M059J (cell line): ENCODE measurements around the gene CENPVL1. TPM values are rescaled to one million over a fixed set of nuclear protein-coding genes. Genes with fewer than 3 reads are reported as not detected.

Experiments used
- total RNA-seq: library from RNA; depleted of rRNA; stranded (reverse); fragments of >200 nt; shearing (Covaris generic); gene quantifications from 2 replicates; pipeline ENCODE4 v1.2.3, GENCODE V29; 2014; rRNA removed

The CENPVL1 gene
- total RNA-seq, 1 experiment from 2014 or later: not detected

Other genes starting within 250 kb of the CENPVL1 start
- gene NUDT11, start 213.9 kb upstream of the CENPVL1 start, total RNA-seq: 3.6 and 4.1 TPM in 2 replicates
- not detected in 2 replicates for gene CENPVL3, start 91.6 kb upstream of the CENPVL1 start, total RNA-seq
- gene CENPVL2, start 27.7 kb upstream of the CENPVL1 start, total RNA-seq: not detected in 2 replicates
- gene GSPT2, start 32.9 kb downstream of the CENPVL1 start, total RNA-seq: 8.3 and 8.8 TPM in 2 replicates
- 387 and 524 TPM in 2 replicates for gene MAGED1, start 183.1 kb downstream of the CENPVL1 start, total RNA-seq